Ovary (tissue), 3 donors: ENCODE results near the gene CHRD.

Source experiments
- EP300 ChIP-seq: sonication (generic); formaldehyde crosslinking; IDR thresholded peaks from one replicate; pipeline ENCODE4 v1.6.1; 2017; ENCODE audit warnings: antibody characterized with exemption
- POLR2A ChIP-seq: fragments of 450-650 bp; IDR thresholded peaks from one replicate; pipeline ENCODE4 v1.6.1; 2017; ENCODE audit warnings: antibody characterized with exemption, mild to moderate bottlenecking, moderate library complexity
- TF ChIP-seq, protein P1 (sequence below), 3 donors: fragments of 450-650 bp in 2 of 3; fragments of 200-600 bp in 1 of 3; IDR thresholded peaks; one replicate each; pipeline versions ENCODE4 v1.5.1 to v1.8.0; 2016 to 2022; ENCODE audit warnings: antibody characterized with exemption in 3 of 3, mild to moderate bottlenecking in 1 of 3
- donor health status: DM: no; HTN: no; CAD: no.

DNA sequence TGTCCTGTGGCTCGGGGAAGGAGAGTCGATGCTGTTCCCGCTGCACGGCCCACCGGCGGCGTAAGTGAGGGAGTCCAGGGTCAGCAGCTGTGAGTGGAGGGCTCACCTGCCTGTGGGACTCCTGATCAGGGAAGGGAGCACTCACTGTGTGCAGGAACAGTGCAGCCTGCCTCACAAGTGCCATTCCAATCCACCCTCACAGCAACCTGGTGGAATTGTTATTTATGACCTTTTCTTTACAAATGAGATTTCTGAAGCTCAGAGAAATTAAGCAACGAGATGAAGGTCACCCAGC, 9.0 kb downstream of the CHRD start:
- TF ChIP-seq, protein P1, sequence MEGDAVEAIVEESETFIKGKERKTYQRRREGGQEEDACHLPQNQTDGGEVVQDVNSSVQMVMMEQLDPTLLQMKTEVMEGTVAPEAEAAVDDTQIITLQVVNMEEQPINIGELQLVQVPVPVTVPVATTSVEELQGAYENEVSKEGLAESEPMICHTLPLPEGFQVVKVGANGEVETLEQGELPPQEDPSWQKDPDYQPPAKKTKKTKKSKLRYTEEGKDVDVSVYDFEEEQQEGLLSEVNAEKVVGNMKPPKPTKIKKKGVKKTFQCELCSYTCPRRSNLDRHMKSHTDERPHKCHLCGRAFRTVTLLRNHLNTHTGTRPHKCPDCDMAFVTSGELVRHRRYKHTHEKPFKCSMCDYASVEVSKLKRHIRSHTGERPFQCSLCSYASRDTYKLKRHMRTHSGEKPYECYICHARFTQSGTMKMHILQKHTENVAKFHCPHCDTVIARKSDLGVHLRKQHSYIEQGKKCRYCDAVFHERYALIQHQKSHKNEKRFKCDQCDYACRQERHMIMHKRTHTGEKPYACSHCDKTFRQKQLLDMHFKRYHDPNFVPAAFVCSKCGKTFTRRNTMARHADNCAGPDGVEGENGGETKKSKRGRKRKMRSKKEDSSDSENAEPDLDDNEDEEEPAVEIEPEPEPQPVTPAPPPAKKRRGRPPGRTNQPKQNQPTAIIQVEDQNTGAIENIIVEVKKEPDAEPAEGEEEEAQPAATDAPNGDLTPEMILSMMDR (IDR thresholded peaks at IDR 0.05): no peak
- TF ChIP-seq EP300: no peak
- no peak for TF ChIP-seq POLR2A
